ENCODE data around the gene GDE1.

Gene GDE1

GRCh38 chr16:19497176-19497575 is 24.7 kb downstream of the GDE1 start:
- Histone ChIP-seq H3K27me3 (ENCODE audit: control insufficient read depth in 5 of 5, insufficient read depth in 4 of 5, low read length in 5 of 5) (no peaks in the 10 kb centered on the region), H3K9ac (ENCODE audit: low read length in 5 of 5) (no peak overlapping the region), H3K4me1 (ENCODE audit: control insufficient read depth in 5 of 5, insufficient read depth in 5 of 5, low read length in 5 of 5) (peaks cover 3 to 8% (median 4%) of the 10 kb centered on the region in 5 donors), H3K27ac (ENCODE audit: low read depth, low read length) (no peak overlapping the region), H3K4me3 (ENCODE audit: low read depth in 1 of 5, low read length in 5 of 5) (no peak overlapping the region), H3K9me3 (ENCODE audit: control insufficient read depth in 5 of 5, low read length in 5 of 5) (no peaks in the 10 kb centered on the region), H3K36me3 (ENCODE audit: control insufficient read depth in 5 of 5, insufficient read depth in 5 of 5, low read length in 5 of 5) (peaks cover 0 to 31% (median 14%) of the 10 kb centered on the region in 5 donors)

DNA sequence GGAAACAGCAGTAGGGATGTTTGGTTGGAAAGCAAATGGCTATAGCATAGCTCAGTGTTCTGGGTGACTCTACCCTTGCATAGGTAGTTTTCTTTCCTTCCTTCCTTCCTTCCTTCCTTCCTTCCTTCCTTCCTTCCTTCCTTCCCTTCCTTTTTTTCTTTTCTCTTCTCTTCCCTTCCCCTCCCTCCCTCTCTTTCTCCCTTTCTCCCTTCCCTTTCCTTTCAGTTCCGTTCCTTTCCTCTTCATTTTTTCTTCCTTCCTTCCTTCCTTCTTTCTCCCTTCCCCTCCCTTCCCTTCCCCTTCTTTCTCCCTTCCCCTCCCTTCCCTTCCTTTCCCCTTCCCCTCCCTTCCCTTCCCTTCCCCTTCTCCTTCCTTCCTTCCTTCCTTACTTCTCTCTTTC is 31.3 kb downstream of the GDE1 start:
- Histone ChIP-seq H3K27me3 (ENCODE audit: control insufficient read depth in 5 of 5, insufficient read depth in 4 of 5, low read length in 5 of 5) (no peaks in the 10 kb centered on the region), H3K9me3 (ENCODE audit: control insufficient read depth in 5 of 5, low read length in 5 of 5) (no peaks in the 10 kb centered on the region), H3K4me3 (ENCODE audit: low read depth in 1 of 5, low read length in 5 of 5) (no peak overlapping the region), H3K4me1 (ENCODE audit: control insufficient read depth in 5 of 5, insufficient read depth in 5 of 5, low read length in 5 of 5) (peaks cover 7 to 17% (median 13%) of the 10 kb centered on the region in 5 donors), H3K36me3 (ENCODE audit: control insufficient read depth in 5 of 5, insufficient read depth in 5 of 5, low read length in 5 of 5) (no peaks in the 10 kb centered on the region), H3K9ac (ENCODE audit: low read length in 5 of 5) (no peak overlapping the region), H3K27ac (ENCODE audit: low read depth, low read length) (no peak overlapping the region)

- Histone ChIP-seq H3K9ac (ENCODE audit: low read length in 5 of 5) (no peak overlapping the region), H3K27me3 (ENCODE audit: control insufficient read depth in 5 of 5, insufficient read depth in 4 of 5, low read length in 5 of 5) (no peaks in the 10 kb centered on the region), H3K27ac (ENCODE audit: low read depth, low read length) (no peak overlapping the region), H3K9me3 (ENCODE audit: control insufficient read depth in 5 of 5, low read length in 5 of 5) (no peaks in the 10 kb centered on the region), H3K4me3 (ENCODE audit: low read depth in 1 of 5, low read length in 5 of 5) (no peak overlapping the region), H3K4me1 (ENCODE audit: control insufficient read depth in 5 of 5, insufficient read depth in 5 of 5, low read length in 5 of 5) (peaks cover 5 to 13% (median 8%) of the 10 kb centered on the region in 5 donors), H3K36me3 (ENCODE audit: control insufficient read depth in 5 of 5, insufficient read depth in 5 of 5, low read length in 5 of 5) (no peaks in the 10 kb centered on the region)
Measured at GRCh38 chr16:19488213-19488640, 33.7 kb downstream of the GDE1 start.

DNA sequence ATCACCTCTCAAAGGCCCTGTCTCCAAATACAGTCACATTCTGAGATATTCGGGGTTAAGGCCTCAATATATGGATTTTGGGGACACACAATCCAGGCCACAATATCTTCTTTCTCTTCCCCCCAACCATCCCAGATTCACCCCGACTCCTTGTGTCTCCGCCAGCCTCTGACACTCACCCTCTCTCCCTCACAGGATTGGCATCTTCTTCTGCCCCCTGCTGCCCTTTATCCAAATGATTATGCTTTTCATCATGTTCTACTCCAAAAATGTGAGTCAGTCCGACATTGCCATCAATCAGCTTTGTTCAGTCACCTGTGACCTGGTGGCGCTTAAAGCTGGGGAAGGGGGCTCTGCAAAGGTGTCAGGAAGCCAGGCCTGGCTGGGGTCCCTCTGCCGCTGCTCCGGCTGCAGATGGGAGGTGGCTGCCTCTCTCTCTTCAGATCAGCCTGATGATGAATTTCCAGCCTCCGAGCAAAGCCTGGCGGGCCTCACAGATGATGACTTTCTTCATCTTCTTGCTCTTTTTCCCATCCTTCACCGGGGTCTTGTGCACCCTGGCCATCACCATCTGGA is 35.1 kb downstream of the GDE1 start:
- Histone ChIP-seq H3K27me3 (ENCODE audit: control insufficient read depth in 5 of 5, insufficient read depth in 4 of 5, low read length in 5 of 5) (no peaks in the 10 kb centered on the region), H3K4me3 (ENCODE audit: low read depth in 1 of 5, low read length in 5 of 5) (no peak overlapping the region), H3K9me3 (ENCODE audit: control insufficient read depth in 5 of 5, low read length in 5 of 5) (no peaks in the 10 kb centered on the region), H3K4me1 (ENCODE audit: control insufficient read depth in 5 of 5, insufficient read depth in 5 of 5, low read length in 5 of 5) (peaks cover 5 to 13% (median 8%) of the 10 kb centered on the region in 5 donors), H3K36me3 (ENCODE audit: control insufficient read depth in 5 of 5, insufficient read depth in 5 of 5, low read length in 5 of 5) (no peaks in the 10 kb centered on the region), H3K27ac (ENCODE audit: low read depth, low read length) (no peak overlapping the region), H3K9ac (ENCODE audit: low read length in 5 of 5) (no peak overlapping the region)

DNA sequence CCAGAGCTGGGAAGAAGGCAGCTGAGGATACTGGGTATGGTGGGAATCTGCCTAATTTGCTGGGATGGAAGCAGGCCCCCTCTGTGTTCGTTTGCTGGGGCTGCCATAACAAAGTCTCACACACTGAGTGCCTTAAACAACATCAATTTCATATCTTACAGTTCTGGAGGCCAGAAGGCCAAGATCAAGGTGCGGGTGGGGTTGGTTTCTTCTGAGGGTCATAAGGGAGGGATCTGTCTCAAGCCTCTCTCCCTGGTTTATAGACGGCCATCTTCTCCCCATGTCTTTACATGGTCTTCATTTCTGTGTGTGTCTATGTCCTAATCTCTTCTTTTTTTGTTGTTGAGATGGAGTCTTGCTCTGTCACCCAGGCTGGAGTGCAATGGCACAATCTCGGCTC is 35.8 kb downstream of the GDE1 start:
- no peaks in the 10 kb centered on the region for H3K27me3 ChIP-seq (ENCODE audit: control insufficient read depth in 5 of 5, insufficient read depth in 4 of 5, low read length in 5 of 5)
- no peaks in the 10 kb centered on the region for H3K9me3 ChIP-seq (ENCODE audit: control insufficient read depth in 5 of 5, low read length in 5 of 5)
- peaks cover 5 to 13% (median 8%) of the 10 kb centered on the region in 5 donors for H3K4me1 ChIP-seq (ENCODE audit: control insufficient read depth in 5 of 5, insufficient read depth in 5 of 5, low read length in 5 of 5)
- no peak overlapping the region for H3K27ac ChIP-seq (ENCODE audit: low read depth, low read length)
- no peaks in the 10 kb centered on the region for H3K36me3 ChIP-seq (ENCODE audit: control insufficient read depth in 5 of 5, insufficient read depth in 5 of 5, low read length in 5 of 5)
- H3K4me3 ChIP-seq (ENCODE audit: low read depth in 1 of 5, low read length in 5 of 5) = no peak overlapping the region
- H3K9ac ChIP-seq (ENCODE audit: low read length in 5 of 5) = no peak overlapping the region

- Histone ChIP-seq H3K27ac (ENCODE audit: low read depth, low read length) (no peak overlapping the region), H3K36me3 (ENCODE audit: control insufficient read depth in 5 of 5, insufficient read depth in 5 of 5, low read length in 5 of 5) (no peaks in the 10 kb centered on the region), H3K9ac (ENCODE audit: low read length in 5 of 5) (no peak overlapping the region), H3K9me3 (ENCODE audit: control insufficient read depth in 5 of 5, low read length in 5 of 5) (no peaks in the 10 kb centered on the region), H3K27me3 (ENCODE audit: control insufficient read depth in 5 of 5, insufficient read depth in 4 of 5, low read length in 5 of 5) (no peaks in the 10 kb centered on the region), H3K4me3 (ENCODE audit: low read depth in 1 of 5, low read length in 5 of 5) (no peak overlapping the region), H3K4me1 (ENCODE audit: control insufficient read depth in 5 of 5, insufficient read depth in 5 of 5, low read length in 5 of 5) (peaks cover 5 to 13% (median 8%) of the 10 kb centered on the region in 5 donors)
Measured at GRCh38 chr16:19485611-19486010, 36.3 kb downstream of the GDE1 start.

DNA sequence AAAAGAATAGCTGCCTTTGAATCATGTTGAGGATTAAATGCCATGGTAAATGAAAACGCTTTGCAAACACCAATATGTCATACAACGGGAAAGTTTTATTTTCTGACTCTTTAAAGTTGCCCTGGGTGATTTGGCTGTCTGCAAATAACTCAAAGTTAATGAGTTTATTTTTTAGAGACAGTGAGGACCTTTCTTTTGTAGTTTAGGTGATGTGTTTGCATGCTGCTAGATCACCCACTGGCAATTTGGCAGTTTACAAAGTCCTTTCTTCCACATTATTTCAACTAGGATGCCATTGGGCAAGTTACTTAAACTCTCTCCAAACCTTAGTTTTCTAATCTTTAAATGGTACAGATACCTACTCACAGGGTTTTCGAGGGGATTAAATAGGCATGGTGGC is 37.8 kb downstream of the GDE1 start:
- Histone ChIP-seq H3K4me3 (ENCODE audit: low read depth in 1 of 5, low read length in 5 of 5) (no peak overlapping the region), H3K27me3 (ENCODE audit: control insufficient read depth in 5 of 5, insufficient read depth in 4 of 5, low read length in 5 of 5) (peaks cover 0 to under 1% (median 0%) of the 10 kb centered on the region in 5 donors), H3K9me3 (ENCODE audit: control insufficient read depth in 5 of 5, low read length in 5 of 5) (no peaks in the 10 kb centered on the region), H3K27ac (ENCODE audit: low read depth, low read length) (no peak overlapping the region), H3K4me1 (ENCODE audit: control insufficient read depth in 5 of 5, insufficient read depth in 5 of 5, low read length in 5 of 5) (peaks cover 5 to 13% (median 8%) of the 10 kb centered on the region in 5 donors), H3K9ac (ENCODE audit: low read length in 5 of 5) (no peak overlapping the region), H3K36me3 (ENCODE audit: control insufficient read depth in 5 of 5, insufficient read depth in 5 of 5, low read length in 5 of 5) (no peaks in the 10 kb centered on the region)

- H3K27me3 ChIP-seq (ENCODE audit: control insufficient read depth in 5 of 5, insufficient read depth in 4 of 5, low read length in 5 of 5) = peaks cover 0 to 3% (median 0%) of the 10 kb centered on the region in 5 donors
- no peak overlapping the region for H3K4me3 ChIP-seq (ENCODE audit: low read depth in 1 of 5, low read length in 5 of 5)
- no peaks in the 10 kb centered on the region for H3K36me3 ChIP-seq (ENCODE audit: control insufficient read depth in 5 of 5, insufficient read depth in 5 of 5, low read length in 5 of 5)
- H3K4me1 ChIP-seq (ENCODE audit: control insufficient read depth in 5 of 5, insufficient read depth in 5 of 5, low read length in 5 of 5) = no peaks in the 10 kb centered on the region
- H3K27ac ChIP-seq (ENCODE audit: low read depth, low read length) = no peak overlapping the region
- no peaks in the 10 kb centered on the region for H3K9me3 ChIP-seq (ENCODE audit: control insufficient read depth in 5 of 5, low read length in 5 of 5)
- H3K9ac ChIP-seq (ENCODE audit: low read length in 5 of 5) = no peak overlapping the region
Measured at GRCh38 chr16:19482291-19482690, 39.6 kb downstream of the GDE1 start.

- Histone ChIP-seq H3K9ac (ENCODE audit: low read length in 5 of 5) (no peak overlapping the region), H3K9me3 (ENCODE audit: control insufficient read depth in 5 of 5, low read length in 5 of 5) (no peaks in the 10 kb centered on the region), H3K27me3 (ENCODE audit: control insufficient read depth in 5 of 5, insufficient read depth in 4 of 5, low read length in 5 of 5) (peaks cover 0 to 3% (median 0%) of the 10 kb centered on the region in 5 donors), H3K4me1 (ENCODE audit: control insufficient read depth in 5 of 5, insufficient read depth in 5 of 5, low read length in 5 of 5) (no peaks in the 10 kb centered on the region), H3K36me3 (ENCODE audit: control insufficient read depth in 5 of 5, insufficient read depth in 5 of 5, low read length in 5 of 5) (no peaks in the 10 kb centered on the region), H3K4me3 (ENCODE audit: low read depth in 1 of 5, low read length in 5 of 5) (no peak overlapping the region), H3K27ac (ENCODE audit: low read depth, low read length) (no peak overlapping the region)
Measured at GRCh38 chr16:19481769-19482168, 40.1 kb downstream of the GDE1 start.

- Histone ChIP-seq H3K4me1 (ENCODE audit: control insufficient read depth in 5 of 5, insufficient read depth in 5 of 5, low read length in 5 of 5) (no peaks in the 10 kb centered on the region), H3K9me3 (ENCODE audit: control insufficient read depth in 5 of 5, low read length in 5 of 5) (no peaks in the 10 kb centered on the region), H3K36me3 (ENCODE audit: control insufficient read depth in 5 of 5, insufficient read depth in 5 of 5, low read length in 5 of 5) (no peaks in the 10 kb centered on the region), H3K4me3 (ENCODE audit: low read depth in 1 of 5, low read length in 5 of 5) (no peak overlapping the region), H3K9ac (ENCODE audit: low read length in 5 of 5) (no peak overlapping the region), H3K27me3 (ENCODE audit: control insufficient read depth in 5 of 5, insufficient read depth in 4 of 5, low read length in 5 of 5) (peaks cover 0 to 3% (median 0%) of the 10 kb centered on the region in 5 donors), H3K27ac (ENCODE audit: low read depth, low read length) (no peak overlapping the region)
Measured at GRCh38 chr16:19481296-19481695, 40.6 kb downstream of the GDE1 start.
